NCI-H146 treated with DMSO at 0.1 percent for 48 hours (cell line): Measurements from ENCODE around the gene RNF217.
A peak's percentile ranks its signal among the peaks of the same experiment; 100 is the strongest.
"Not testable (repeated sequence)": the region's sequence is repeated elsewhere in the genome, so short reads cannot be mapped to it uniquely, and the experiment has no call there.

Experiments
- DNase-seq: peaks from one replicate; lab custom pipeline; 2025; ENCODE audit not compliant: unreplicated experiment; lab: John Stamatoyannopoulos, UW

The RNF217 gene

GRCh38 chr6:124962639-124963415 lies 590 bp downstream of the RNF217 start:
- DNase-seq, result peak; percentile 70

DNA sequence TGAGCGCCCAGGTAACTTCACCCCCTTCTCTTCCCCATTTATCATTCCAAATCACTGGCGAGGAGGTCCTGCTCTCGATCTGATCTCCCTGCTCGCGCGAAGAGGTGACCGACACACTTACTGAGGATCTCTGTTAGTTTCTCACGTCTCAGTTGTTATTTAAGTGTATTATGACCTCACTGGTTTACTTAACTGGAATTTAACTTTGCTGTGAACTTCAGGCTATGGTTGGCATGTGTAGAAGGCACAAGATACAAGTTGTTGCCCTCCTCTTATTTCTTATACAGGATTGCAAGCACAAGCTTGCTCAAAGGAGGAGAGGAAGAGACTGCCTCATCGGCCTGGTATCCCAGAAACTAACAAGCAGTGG lies 1.2 kb downstream of the RNF217 start:
- peak; percentile 70 for DNase-seq

DNA sequence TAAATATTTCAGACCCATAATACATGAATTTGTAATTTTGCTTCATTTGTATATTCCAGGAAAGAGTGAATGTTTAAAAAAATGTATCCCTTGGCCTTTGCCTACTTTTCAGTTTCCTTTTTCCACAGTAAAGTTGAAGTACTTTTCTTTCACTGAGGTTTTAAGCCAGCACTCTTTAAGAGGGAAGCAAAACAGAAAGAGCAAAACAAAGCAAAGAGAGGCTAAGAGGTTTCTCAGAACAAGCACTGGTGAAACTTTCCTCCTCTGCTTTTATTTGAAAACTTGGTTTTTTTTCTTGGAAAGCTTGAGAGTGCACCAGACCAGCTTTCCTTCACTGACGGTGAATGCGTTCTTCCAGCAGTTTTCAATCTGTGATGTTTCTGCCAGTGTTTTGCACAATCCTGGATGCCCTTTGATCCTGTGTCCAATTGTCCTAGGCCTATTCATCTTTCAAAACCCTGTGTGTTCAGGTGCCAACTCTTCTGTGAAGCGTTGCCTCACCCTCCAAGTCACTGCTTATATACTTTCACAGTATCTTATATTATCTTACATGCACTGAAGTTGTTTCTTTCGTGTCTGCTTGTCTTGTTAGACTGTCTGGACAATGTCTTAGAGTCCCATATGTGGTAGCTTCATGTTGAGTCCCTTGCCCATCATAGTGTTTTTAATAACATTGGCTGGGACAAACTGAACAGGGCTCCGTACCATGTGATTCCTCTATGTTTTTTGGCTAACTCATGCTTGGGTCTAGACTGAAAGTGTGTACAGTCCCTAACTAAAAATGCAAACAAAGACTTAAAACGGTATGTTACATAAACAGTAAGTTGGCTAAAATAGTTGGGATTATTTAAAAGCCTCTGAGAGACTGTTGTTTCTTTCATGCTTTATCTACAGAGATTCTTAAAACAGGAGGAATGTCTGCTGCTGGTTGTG lies 1.9 kb downstream of the RNF217 start:
- DNase-seq, result no peak

- peak; percentile 40 for DNase-seq
These were observed 2.5 kb downstream of the RNF217 start for GRCh38 chr6:124964764-124965105.

DNA sequence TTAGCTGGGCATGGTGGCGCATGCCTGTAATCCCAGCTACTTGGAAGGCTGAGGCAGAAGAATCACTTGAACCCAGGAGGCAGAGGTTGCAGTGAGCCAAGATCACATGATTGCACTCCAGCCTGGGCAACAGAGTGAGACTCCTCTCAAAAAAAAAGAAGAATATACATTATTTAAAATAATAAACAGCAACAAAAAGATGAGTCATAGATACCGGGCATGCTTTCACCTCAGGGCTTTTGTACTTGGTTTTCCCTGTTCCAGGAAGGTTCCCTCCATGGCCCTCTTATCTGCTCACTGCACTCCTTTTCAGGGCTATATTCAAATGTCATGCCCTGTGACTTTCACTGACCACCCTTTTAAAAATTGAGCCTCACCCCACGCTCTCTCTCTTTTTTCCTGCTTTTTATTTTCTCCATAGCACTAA lies 3.2 kb downstream of the RNF217 start:
- DNase-seq, result not testable (repeated sequence)

DNA sequence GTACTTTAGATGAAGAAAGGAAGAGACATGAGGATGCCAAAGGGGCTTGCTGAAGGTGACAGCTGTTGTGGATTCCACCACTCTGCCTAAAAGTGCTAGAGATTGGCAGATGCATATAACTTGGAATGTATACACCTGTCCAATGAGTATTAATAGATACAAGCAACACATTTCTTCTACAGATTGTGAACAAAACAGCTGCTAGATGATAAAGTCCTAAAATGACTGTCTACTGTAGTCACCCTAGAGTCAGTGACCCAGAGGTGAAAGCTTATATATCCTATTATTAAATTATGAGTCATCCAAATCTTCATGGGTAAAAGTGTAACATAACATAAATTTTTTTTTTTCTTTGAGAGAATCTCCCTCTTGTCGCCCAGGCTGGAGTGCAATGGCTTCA lies 5.2 kb downstream of the RNF217 start:
- DNase-seq, result no peak

DNA sequence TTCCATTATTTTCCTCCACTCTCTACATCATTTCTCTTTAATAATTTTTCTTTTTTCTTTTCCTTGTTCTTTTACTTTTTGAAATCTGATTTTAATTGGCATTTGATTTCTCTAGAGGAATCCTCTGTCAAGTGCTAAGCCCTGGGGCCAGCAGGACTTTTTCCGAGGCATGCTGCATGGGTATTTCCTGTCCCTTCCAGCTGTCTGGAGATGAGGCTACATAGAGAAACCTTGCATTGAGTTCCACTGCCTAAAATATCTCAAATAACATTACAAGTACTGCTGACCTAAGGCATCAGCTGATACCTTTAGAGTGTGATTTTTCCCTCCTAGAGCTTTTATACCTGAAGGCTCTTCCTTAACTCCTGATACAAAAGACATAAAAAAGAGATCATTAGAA lies 6.2 kb downstream of the RNF217 start:
- no peak for DNase-seq

- DNase-seq, result no peak
These were observed 8.0 kb downstream of the RNF217 start for GRCh38 chr6:124970243-124970642.

DNA sequence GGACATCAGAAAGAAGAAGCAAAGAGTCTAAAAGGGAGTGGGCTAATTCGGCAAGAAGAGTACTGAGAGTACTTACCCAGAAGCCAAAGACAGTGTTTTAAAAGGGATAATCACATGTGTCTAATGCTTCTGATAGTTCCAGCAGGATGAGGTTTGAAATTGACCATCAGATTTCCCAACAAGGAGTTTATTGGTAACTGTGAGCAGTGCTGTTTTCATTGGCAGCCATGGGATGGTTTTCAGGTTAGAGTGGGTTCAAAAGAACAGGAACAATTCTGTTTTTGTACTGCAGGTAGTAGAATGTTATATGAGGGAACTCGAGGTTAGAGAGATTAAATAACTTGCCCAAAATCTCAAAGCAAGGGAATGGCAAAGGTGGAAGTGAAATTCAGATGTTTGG lies 8.5 kb downstream of the RNF217 start:
- no peak for DNase-seq

GRCh38 chr6:124973780-124974179 lies 11.5 kb downstream of the RNF217 start:
- no peak for DNase-seq

DNA sequence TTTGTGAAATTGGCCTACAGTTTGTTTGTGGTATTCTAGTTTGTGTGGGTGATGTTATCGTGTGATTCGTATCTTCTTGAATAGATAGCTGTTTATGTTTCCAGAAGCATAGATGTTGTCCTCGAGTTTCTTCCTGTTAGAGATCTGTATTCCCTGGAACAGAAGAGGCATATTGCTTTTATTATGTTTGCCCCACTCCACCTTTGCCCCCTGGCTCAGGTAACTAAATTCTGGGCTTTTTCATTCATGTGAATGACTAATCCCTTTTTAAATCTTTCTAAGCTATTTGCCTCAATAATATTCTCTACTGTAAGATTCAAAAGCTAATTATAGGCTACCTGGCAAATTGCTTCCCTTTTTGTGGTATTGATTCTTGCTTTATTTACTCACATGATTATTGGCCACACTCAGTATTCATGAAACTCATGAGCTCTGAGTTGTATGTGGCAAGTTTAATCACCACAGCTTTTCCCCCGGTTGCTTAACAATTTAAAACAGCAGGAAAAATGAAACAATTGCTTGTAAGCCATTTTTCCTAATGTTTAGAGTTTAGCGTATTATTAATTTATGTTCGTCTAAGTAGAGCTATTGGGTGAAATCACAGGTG lies 12.6 kb downstream of the RNF217 start:
- peak; percentile 100 for DNase-seq

- DNase-seq, result no peak
These were observed 15.1 kb downstream of the RNF217 start for GRCh38 chr6:124977067-124977908.

GRCh38 chr6:124978451-124979293 lies 16.4 kb downstream of the RNF217 start:
- DNase-seq, result no peak

DNA sequence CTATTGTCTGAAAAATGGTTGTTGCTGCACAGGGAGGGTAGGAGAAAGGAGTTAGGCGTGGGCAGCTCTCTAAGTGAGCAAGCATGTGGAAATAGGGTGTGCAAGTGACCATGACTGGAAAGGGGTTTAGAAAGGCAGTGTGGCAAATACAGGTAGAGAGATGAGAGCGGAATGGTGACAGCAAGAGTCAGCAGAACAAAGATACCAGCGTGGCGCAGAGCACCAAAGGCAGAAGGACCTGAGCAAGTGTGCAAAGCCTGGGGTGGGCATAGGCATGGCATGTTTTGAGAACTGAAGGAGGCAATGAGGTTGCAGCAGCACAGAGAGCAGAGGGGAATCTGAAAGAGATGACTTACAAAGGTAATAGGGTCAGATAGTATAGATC lies 17.0 kb downstream of the RNF217 start:
- no peak for DNase-seq

- no peak for DNase-seq
These were observed 20.4 kb downstream of the RNF217 start for GRCh38 chr6:124982669-124983068.

- no peak for DNase-seq
These were observed 21.3 kb downstream of the RNF217 start for GRCh38 chr6:124983383-124984083.

- no peak for DNase-seq
These were observed 22.6 kb downstream of the RNF217 start for GRCh38 chr6:124984668-124985338.

GRCh38 chr6:124986164-124986563 lies 23.9 kb downstream of the RNF217 start:
- DNase-seq, result no peak

DNA sequence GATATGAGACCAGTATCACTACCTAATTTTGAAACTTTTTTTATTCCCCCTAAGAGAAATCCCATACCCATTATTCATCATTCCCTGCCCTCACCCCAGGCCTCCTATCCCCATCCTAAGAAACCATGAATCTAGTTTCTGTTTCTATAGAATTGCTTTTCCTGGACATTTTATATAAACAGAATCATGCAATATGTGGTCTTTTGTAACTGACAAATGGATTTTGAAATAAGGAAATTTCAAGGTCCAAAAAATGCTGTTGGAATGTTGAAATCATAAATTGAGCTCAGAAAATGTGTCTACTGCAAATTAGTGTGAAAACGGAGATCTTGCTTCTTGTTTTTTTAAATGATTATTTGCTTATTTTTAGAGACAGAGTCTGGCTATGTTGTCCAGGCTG lies 25.1 kb downstream of the RNF217 start:
- DNase-seq, result no peak
